Esophagus squamous epithelium (tissue), 5 donors: ENCODE measurements around the gene IGF1R. TPM values are rescaled to one million over a fixed set of nuclear protein-coding genes. Genes with fewer than 3 reads are reported as not detected.

Experiments used
- DNase-seq: peaks from one replicate; lab custom pipeline; 2025; lab: John Stamatoyannopoulos, UW
- H3K27ac ChIP-seq, 4 donors: fragments of 200-600 bp; sonication (generic); one replicate each; pipeline ENCODE4 v1.5.1; 2016 to 2019; ENCODE audit warnings: mild to moderate bottlenecking in 1 of 4
- H3K27me3 ChIP-seq, 4 donors: fragments of 200-600 bp; sonication (generic); 1 replicate in 3 of 4; 2 replicates in 1 of 4; pipeline versions ENCODE4 v1.5.1 to v1.6.0; 2017 to 2021; ENCODE audit warnings: antibody characterized with exemption in 1 of 4
- H3K36me3 ChIP-seq, 3 donors: fragments of 200-600 bp; sonication (generic); one replicate each; pipeline ENCODE4 v1.5.1; 2016 to 2019
- H3K4me1 ChIP-seq, 3 donors: fragments of 200-600 bp; sonication (generic); one replicate each; pipeline ENCODE4 v1.5.1; 2017 to 2019
- H3K4me3 ChIP-seq, 4 donors: fragments of 200-600 bp; sonication (generic); 1 replicate in 3 of 4; 2 replicates in 1 of 4; pipeline ENCODE4 v1.5.1; 2016 to 2019; ENCODE audit warnings: mild to moderate bottlenecking in 2 of 4, moderate library complexity in 1 of 4
- H3K9me3 ChIP-seq, 3 donors: fragments of 200-600 bp; sonication (generic); one replicate each; pipeline ENCODE4 v1.5.1; 2016 to 2019
- CTCF ChIP-seq, 6 experiments: fragments of 450-650 bp in 4 of 6; fragments of 200-600 bp in 2 of 6; sonication (generic) in 2 of 6; IDR thresholded peaks; one replicate each; pipeline ENCODE4 v1.5.1; 2016 to 2019; ENCODE audit warnings: antibody characterized with exemption in 6 of 6, mild to moderate bottlenecking in 4 of 6, moderate library complexity in 4 of 6
- POLR2A ChIP-seq, 4 donors: fragments of 450-650 bp; IDR thresholded peaks; one replicate each; pipeline ENCODE4 v1.6.1; 2017; ENCODE audit warnings: antibody characterized with exemption in 4 of 4, mild to moderate bottlenecking in 4 of 4, moderate library complexity in 3 of 4
- WGBS, 2 donors: methylation state at CpG; one replicate each; pipeline ENCODE4 v1.1.5; 2018; 5-methylcytosine and 5-hydroxymethylcytosine counted together
- intact Hi-C: fragments of 100-400 bp; cut with DNase I; formaldehyde crosslinking; loops from one replicate; pipeline ENCODE4 v1.15.0; 2022
- total RNA-seq, 4 donors: library from RNA; depleted of rRNA; stranded (reverse); fragments of >200 nt; gene quantifications; one replicate each; pipeline ENCODE4 v1.1.0, GENCODE V29; 2016
- donor health status: DM: yes; HTN: yes; CAD: no.

The IGF1R gene
- total RNA-seq, 4 donors from 2014 or later: 20.5 to 54.8 (median 40.4) TPM

- intact Hi-C loops: no loop called here
These were observed 73.9 kb downstream of the IGF1R start for GRCh38 chr15:98722209-98722608.

GRCh38 chr15:98722645-98723044 is 74.3 kb downstream of the IGF1R start:
- H3K36me3 ChIP-seq: no peaks in the 10 kb centered on the region
- H3K9me3 ChIP-seq: no peaks in the 10 kb centered on the region
- intact Hi-C loops: no loop called here
- no peaks in the 10 kb centered on the region for H3K27me3 ChIP-seq
- peaks cover 24 to 81% (median 37%) of the 10 kb centered on the region in 3 donors for H3K4me1 ChIP-seq
- H3K27ac ChIP-seq: no peak overlapping the region
- WGBS, 2 donors: 82 to 92% methylated on average over 3 of the region's 3 CpGs
- TF ChIP-seq CTCF (IDR thresholded peaks at IDR 0.05) (no peak), POLR2A (IDR thresholded peaks at IDR 0.05) (no peak)
- DNase-seq: no peak
- H3K4me3 ChIP-seq: no peak overlapping the region

More at GRCh38 chr15:98722209-98722608, 73.9 kb downstream of the IGF1R start:
- H3K4me3 ChIP-seq: no peak overlapping the region
- no peaks in the 10 kb centered on the region for H3K27me3 ChIP-seq
- H3K36me3 ChIP-seq: no peaks in the 10 kb centered on the region
- 84 to 87% methylated on average over 8 of the region's 8 CpGs for WGBS, 2 donors
- no peak for DNase-seq
- TF ChIP-seq CTCF (IDR thresholded peaks at IDR 0.05) (no peak), POLR2A (IDR thresholded peaks at IDR 0.05) (no peak)
- H3K9me3 ChIP-seq: no peaks in the 10 kb centered on the region
- H3K27ac ChIP-seq: no peak overlapping the region
- peaks cover 20 to 81% (median 35%) of the 10 kb centered on the region in 3 donors for H3K4me1 ChIP-seq

- DNase-seq: no peak
- no peak for TF ChIP-seq POLR2A (IDR thresholded peaks at IDR 0.05)
- Histone ChIP-seq H3K4me3 (no peak overlapping the region), H3K27ac (no peak overlapping the region), H3K27me3 (no peaks in the 10 kb centered on the region), H3K9me3 (no peaks in the 10 kb centered on the region), H3K36me3 (no peaks in the 10 kb centered on the region), H3K4me1 (peaks cover 26 to 81% (median 36%) of the 10 kb centered on the region in 3 donors)
- 28 to 36% methylated on average over 3 of the region's 3 CpGs for WGBS, 2 donors
- intact Hi-C loops: no loop called here
These were observed 74.9 kb downstream of the IGF1R start for GRCh38 chr15:98723195-98723594.

GRCh38 chr15:98724048-98724447 is 75.7 kb downstream of the IGF1R start:
- Histone ChIP-seq H3K4me3 (no peak overlapping the region), H3K4me1 (peaks cover 26 to 81% (median 36%) of the 10 kb centered on the region in 3 donors), H3K36me3 (no peaks in the 10 kb centered on the region), H3K27ac (no peak overlapping the region), H3K27me3 (no peaks in the 10 kb centered on the region), H3K9me3 (no peaks in the 10 kb centered on the region)
- WGBS, 2 donors: 88 to 100% methylated on average over 1 of the region's 1 CpG
- DNase-seq: no peak
- intact Hi-C loops: no loop called here
- TF ChIP-seq POLR2A (IDR thresholded peaks at IDR 0.05) (no peak), CTCF (IDR thresholded peaks at IDR 0.05) (no peak)

GRCh38 chr15:98724494-98724893 is 76.2 kb downstream of the IGF1R start:
- H3K4me3 ChIP-seq: no peak overlapping the region
- H3K27ac ChIP-seq: no peak overlapping the region
- no peak for TF ChIP-seq POLR2A (IDR thresholded peaks at IDR 0.05)
- no peak for TF ChIP-seq CTCF (IDR thresholded peaks at IDR 0.05)
- H3K9me3 ChIP-seq: no peaks in the 10 kb centered on the region
- H3K36me3 ChIP-seq: no peaks in the 10 kb centered on the region
- H3K4me1 ChIP-seq: peaks cover 23 to 81% (median 40%) of the 10 kb centered on the region in 3 donors
- no peak for DNase-seq
- intact Hi-C loops: no loop called here
- 86 to 88% methylated on average over 7 to 8 of the region's 9 CpGs for WGBS, 2 donors
- H3K27me3 ChIP-seq: no peaks in the 10 kb centered on the region

GRCh38 chr15:98725874-98726273 is 77.5 kb downstream of the IGF1R start:
- WGBS, 2 donors: 52 to 67% methylated on average over 4 to 5 of the region's 5 CpGs
- TF ChIP-seq CTCF (IDR thresholded peaks at IDR 0.05) (no peak), POLR2A (IDR thresholded peaks at IDR 0.05) (no peak)
- H3K4me3 ChIP-seq: no peak overlapping the region
- H3K9me3 ChIP-seq: no peaks in the 10 kb centered on the region
- no peaks in the 10 kb centered on the region for H3K27me3 ChIP-seq
- H3K27ac ChIP-seq: peak overlapping the region; percentile 26 to 90 (median 86)
- no peak for DNase-seq
- no peaks in the 10 kb centered on the region for H3K36me3 ChIP-seq
- intact Hi-C loops: no loop called here
- peaks cover 23 to 81% (median 40%) of the 10 kb centered on the region in 3 donors for H3K4me1 ChIP-seq
